HG03442 (cell line): Measurements from ENCODE around the gene SLC6A7.
"Not testable (repeated sequence)": the region's sequence is repeated elsewhere in the genome, so short reads cannot be mapped to it uniquely, and the experiment has no call there.

ENCODE experiments used
- ATAC-seq: cut with Tn5 transposase; IDR thresholded peaks from one replicate; pipeline ENCODE4 v1.9.1; 2021; ENCODE audit warnings: mild to moderate bottlenecking, moderate library complexity; ENCODE audit not compliant: unreplicated experiment

SLC6A7 gene

GRCh38 chr5:150238646-150239045 is 48.8 kb downstream of the SLC6A7 start:
- no peak for ATAC-seq

DNA sequence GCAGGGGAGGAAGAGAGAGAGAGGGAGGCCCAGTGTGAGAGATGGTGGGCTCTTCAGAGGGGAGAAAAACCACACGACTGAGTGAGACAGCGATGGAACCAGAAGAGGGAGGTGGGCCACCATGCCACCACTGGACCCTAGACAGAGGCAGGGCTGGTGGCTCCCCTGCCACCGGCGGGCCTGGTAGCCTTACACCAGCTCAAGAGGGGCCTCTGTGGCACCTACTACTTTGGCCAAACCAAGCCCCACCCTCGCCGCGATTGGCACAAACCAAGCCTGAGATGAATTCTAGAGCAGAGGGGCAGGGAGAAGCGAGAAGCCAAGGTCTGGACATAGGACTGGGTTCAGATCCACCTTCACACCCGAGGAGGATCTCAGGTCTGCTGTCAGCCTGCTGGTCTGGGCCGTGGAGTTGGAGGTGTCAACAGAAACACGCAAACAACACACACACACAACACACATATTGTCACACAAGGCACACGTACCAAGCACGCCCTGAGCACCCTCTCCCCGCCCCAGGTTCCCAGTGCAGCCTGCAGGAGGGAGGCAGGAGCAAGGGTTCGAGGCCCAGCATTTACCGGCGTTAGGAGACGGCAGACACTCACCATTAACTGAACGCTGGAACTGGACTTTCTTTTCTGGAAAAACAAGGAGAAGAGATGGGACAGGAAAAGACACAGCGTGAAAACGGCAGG is 49.4 kb downstream of the SLC6A7 start:
- no peak for ATAC-seq

DNA sequence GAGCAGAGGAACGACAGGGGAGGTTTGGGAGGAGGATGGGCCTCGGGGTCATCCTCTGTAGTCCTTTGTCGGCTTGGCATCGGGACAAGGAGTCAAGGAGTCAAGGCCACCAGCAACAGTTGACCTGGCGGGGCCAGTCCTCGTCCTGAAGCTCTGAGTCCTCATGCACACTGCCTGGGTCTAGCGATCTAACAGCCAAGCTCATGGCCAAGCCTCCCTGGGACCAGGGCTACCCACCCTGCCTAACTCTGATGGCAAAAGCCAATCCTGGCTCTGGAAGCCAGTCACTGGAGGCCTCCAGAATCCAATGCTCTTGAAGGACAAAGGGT is 49.9 kb downstream of the SLC6A7 start:
- no peak for ATAC-seq

- ATAC-seq = no peak
Measured at GRCh38 chr5:150241298-150242160, 51.7 kb downstream of the SLC6A7 start.

DNA sequence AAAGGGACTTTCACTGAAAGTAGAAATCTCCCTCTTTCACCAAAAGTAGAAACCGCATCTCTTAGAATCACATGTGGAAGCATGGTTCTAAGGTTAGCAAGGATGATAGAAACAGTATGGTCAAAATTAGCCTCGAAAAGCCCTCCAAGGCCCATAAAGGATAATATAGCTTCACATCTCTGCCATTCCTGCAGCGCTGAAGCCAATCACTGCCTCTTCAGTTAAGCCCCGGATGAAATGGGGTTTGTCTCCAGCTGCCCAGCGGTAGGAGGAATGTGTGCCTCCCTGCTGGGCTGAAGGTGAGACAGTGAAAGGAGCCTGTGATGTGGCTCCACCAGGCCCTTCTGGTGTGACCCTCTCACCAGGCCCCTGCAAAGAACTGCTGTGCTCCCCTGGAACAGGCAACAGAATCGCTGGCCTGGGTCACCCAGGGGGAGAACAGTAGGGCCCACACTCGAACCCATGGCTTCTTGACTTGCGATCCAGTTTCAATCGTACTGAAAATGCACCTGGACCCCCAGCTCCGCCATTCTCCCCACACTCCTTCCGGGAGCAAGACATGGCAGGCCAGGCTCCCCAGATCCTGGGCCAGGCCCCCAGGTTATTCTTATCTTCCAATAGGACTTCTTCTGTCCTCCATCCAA is 52.5 kb downstream of the SLC6A7 start:
- ATAC-seq = no peak

GRCh38 chr5:150243590-150243989 is 53.7 kb downstream of the SLC6A7 start:
- ATAC-seq = no peak

GRCh38 chr5:150244209-150244608 is 54.3 kb downstream of the SLC6A7 start:
- ATAC-seq = no peak

- no peak for ATAC-seq
Measured at GRCh38 chr5:150245111-150245789, 55.4 kb downstream of the SLC6A7 start.

DNA sequence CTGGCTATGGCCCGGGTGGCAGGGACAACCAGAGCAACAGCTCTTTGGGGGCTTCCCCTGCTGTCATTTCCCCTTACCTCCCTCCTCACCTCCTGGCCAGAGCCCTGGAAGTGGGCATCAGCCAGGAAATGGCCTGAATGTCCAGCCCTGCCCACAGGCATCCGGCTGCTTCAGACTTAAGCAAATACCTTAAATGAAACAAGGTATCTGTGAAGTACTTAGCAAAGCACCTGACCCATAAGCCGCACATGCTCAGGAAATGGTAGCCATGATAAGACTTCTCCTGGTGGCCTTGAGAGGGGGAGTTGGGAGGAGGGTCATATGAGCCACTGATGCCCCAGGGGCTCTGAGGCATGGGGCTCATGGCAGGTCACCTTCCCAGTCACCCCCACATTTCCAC is 55.9 kb downstream of the SLC6A7 start:
- ATAC-seq = no peak

- no peak for ATAC-seq
Measured at GRCh38 chr5:150246429-150246828, 56.6 kb downstream of the SLC6A7 start.

GRCh38 chr5:150246835-150247234 is 57.0 kb downstream of the SLC6A7 start:
- ATAC-seq = no peak

- no peak for ATAC-seq
Measured at GRCh38 chr5:150247726-150248125, 57.9 kb downstream of the SLC6A7 start.

- not testable (repeated sequence) for ATAC-seq
Measured at GRCh38 chr5:150248493-150248892, 58.6 kb downstream of the SLC6A7 start.

GRCh38 chr5:150248946-150249345 is 59.1 kb downstream of the SLC6A7 start:
- ATAC-seq = no peak

DNA sequence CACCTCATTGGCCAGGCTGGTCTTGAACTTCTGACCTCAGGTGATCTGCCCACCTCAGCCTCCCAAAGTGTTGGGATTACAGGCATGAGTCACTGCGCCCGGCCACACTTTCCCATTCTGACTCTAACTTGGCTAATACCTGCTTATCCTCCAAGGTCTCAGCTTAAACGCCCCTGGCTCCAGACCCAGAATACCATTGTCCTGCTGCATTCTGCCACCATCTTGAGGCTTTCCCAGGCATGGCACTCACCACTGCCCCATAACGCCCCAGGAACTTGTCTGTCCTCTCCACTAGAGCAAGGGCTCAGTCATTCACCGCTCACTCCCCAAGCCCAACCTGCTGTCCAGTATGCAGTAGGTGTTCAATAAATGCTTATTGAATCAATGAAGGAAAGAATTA is 59.9 kb downstream of the SLC6A7 start:
- no peak for ATAC-seq

GRCh38 chr5:150251504-150251903 is 61.6 kb downstream of the SLC6A7 start:
- no peak for ATAC-seq

GRCh38 chr5:150252489-150252888 is 62.6 kb downstream of the SLC6A7 start:
- ATAC-seq = no peak

DNA sequence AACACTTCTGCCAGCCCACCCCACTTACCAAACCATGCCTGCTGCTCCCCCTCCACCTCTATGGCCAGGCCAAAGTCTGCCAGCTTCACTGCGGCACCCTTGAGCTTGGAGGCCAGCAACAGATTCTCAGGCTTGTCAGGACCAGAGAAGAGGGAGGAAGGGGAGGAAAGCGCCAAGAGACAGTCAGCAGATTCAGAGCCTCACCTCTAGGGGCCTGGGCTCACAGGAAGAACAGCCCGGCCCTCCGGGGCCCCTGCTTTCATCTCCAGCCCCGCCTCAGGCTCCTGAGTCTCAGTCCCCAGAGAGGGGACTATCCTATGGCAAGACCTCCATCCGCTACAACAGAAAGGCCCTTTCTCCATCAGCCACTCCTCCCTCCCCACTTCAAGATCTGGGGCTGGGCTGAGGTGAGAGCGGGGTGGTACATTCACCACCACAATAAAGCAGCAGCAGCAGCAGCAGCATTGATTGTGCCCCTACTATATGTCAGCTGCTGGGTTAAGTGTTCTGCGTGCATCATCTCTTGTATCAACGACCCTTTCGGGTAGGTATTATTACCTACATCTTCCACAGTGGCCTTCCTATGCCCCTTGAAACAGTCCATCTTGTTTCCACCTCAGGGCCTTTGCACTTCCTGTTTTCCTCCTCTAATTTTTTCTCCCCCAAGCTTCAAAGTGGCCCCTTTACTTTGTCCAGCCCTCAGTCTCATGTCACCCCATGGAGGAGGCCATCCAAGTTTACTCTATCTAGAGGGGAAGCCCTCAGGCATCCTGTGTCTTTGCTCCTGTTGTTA is 63.8 kb downstream of the SLC6A7 start:
- ATAC-seq = no peak

- ATAC-seq = no peak
Measured at GRCh38 chr5:150254363-150254762, 64.5 kb downstream of the SLC6A7 start.

DNA sequence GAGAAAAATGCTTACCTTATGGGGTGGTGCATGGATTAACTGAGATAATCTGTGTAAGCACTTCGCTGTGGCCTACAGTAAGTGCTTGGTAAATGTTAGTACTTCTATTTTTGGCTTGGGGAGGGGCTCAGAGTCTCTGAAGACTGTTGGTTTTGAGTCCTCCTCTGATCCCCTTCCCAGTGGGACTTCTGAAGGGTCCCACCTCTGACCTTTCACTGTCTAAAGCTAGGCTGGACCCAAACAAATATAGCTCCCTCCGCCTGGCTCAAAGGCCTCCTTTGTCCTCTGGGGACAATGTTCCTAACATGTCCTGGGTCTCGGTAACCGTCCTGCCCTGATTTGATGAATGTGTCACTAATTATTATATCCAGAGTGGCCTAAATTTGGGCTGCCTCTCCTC is 64.9 kb downstream of the SLC6A7 start:
- ATAC-seq = no peak
